Stomach (tissue), 4 donors: ENCODE measurements around the gene BCAN.

Experiments
- CTCF ChIP-seq, 7 experiments: fragments of 450-650 bp in 4 of 7; fragments of 200-600 bp in 3 of 7; sonication (generic) in 3 of 7; IDR thresholded peaks; one replicate each; pipeline ENCODE4 v1.5.1; 2016 to 2019; ENCODE audit warnings: antibody characterized with exemption in 7 of 7, control low read depth in 2 of 7, mild to moderate bottlenecking in 1 of 7
- EP300 ChIP-seq: sonication (generic); formaldehyde crosslinking; IDR thresholded peaks from one replicate; pipeline ENCODE4 v1.6.1; 2017; ENCODE audit warnings: antibody characterized with exemption
- POLR2AphosphoS5 ChIP-seq, 3 donors: sonication (generic); formaldehyde crosslinking; IDR thresholded peaks; one replicate each; pipeline ENCODE4 v1.6.1; 2016; ENCODE audit warnings: antibody characterized with exemption in 3 of 3

GRCh38 chr1:156665539-156665938, 23.6 kb downstream of the BCAN start:
- TF ChIP-seq CTCF (IDR thresholded peaks at IDR 0.05) (no peak), EP300 (no peak), POLR2AphosphoS5 (IDR thresholded peaks at IDR 0.05) (no peak)
